Esophagus squamous epithelium (tissue), 5 donors: ENCODE data around the gene SPATA6. TPM values are rescaled to one million over a fixed set of nuclear protein-coding genes. Genes with fewer than 3 reads are reported as not detected.
"Not testable (repeated sequence)": the region's sequence is repeated elsewhere in the genome, so short reads cannot be mapped to it uniquely, and the experiment has no call there.

Source experiments
- DNase-seq: peaks from one replicate; lab custom pipeline; 2025; lab: John Stamatoyannopoulos, UW
- H3K27ac ChIP-seq, 4 donors: fragments of 200-600 bp; sonication (generic); one replicate each; pipeline ENCODE4 v1.5.1; 2016 to 2019; ENCODE audit warnings: mild to moderate bottlenecking in 1 of 4
- H3K27me3 ChIP-seq, 4 donors: fragments of 200-600 bp; sonication (generic); 1 replicate in 3 of 4; 2 replicates in 1 of 4; pipeline versions ENCODE4 v1.5.1 to v1.6.0; 2017 to 2021; ENCODE audit warnings: antibody characterized with exemption in 1 of 4
- H3K36me3 ChIP-seq, 3 donors: fragments of 200-600 bp; sonication (generic); one replicate each; pipeline ENCODE4 v1.5.1; 2016 to 2019
- H3K4me1 ChIP-seq, 3 donors: fragments of 200-600 bp; sonication (generic); one replicate each; pipeline ENCODE4 v1.5.1; 2017 to 2019
- H3K4me3 ChIP-seq, 4 donors: fragments of 200-600 bp; sonication (generic); 1 replicate in 3 of 4; 2 replicates in 1 of 4; pipeline ENCODE4 v1.5.1; 2016 to 2019; ENCODE audit warnings: mild to moderate bottlenecking in 2 of 4, moderate library complexity in 1 of 4
- H3K9me3 ChIP-seq, 3 donors: fragments of 200-600 bp; sonication (generic); one replicate each; pipeline ENCODE4 v1.5.1; 2016 to 2019
- CTCF ChIP-seq, 6 experiments: fragments of 450-650 bp in 4 of 6; fragments of 200-600 bp in 2 of 6; sonication (generic) in 2 of 6; IDR thresholded peaks; one replicate each; pipeline ENCODE4 v1.5.1; 2016 to 2019; ENCODE audit warnings: antibody characterized with exemption in 6 of 6, mild to moderate bottlenecking in 4 of 6, moderate library complexity in 4 of 6
- POLR2A ChIP-seq, 4 donors: fragments of 450-650 bp; IDR thresholded peaks; one replicate each; pipeline ENCODE4 v1.6.1; 2017; ENCODE audit warnings: antibody characterized with exemption in 4 of 4, mild to moderate bottlenecking in 4 of 4, moderate library complexity in 3 of 4
- WGBS, 2 donors: methylation state at CpG; one replicate each; pipeline ENCODE4 v1.1.5; 2018; 5-methylcytosine and 5-hydroxymethylcytosine counted together
- intact Hi-C: fragments of 100-400 bp; cut with DNase I; formaldehyde crosslinking; loops from one replicate; pipeline ENCODE4 v1.15.0; 2022
- total RNA-seq, 4 donors: library from RNA; depleted of rRNA; stranded (reverse); fragments of >200 nt; gene quantifications; one replicate each; pipeline ENCODE4 v1.1.0, GENCODE V29; 2016
- donor health status: DM: yes; HTN: yes; CAD: no.

The SPATA6 gene
- total RNA-seq, 4 donors from 2014 or later: 2.9 to 8.8 (median 7.1) TPM

- 76 to 80% methylated on average over 2 to 3 of the region's 3 CpGs for WGBS, 2 donors
- Histone ChIP-seq H3K27me3 (no peaks in the 10 kb centered on the region), H3K4me3 (no peak overlapping the region), H3K4me1 (no peaks in the 10 kb centered on the region), H3K36me3 (no peaks in the 10 kb centered on the region), H3K9me3 (no peaks in the 10 kb centered on the region), H3K27ac (no peak overlapping the region)
- no peak for TF ChIP-seq CTCF (IDR thresholded peaks at IDR 0.05)
- TF ChIP-seq POLR2A (IDR thresholded peaks at IDR 0.05): no peak
- no peak for DNase-seq
- intact Hi-C loops: no loop called here
Observed at GRCh38 chr1:48285525-48285924, 186.5 kb downstream of the SPATA6 start.

GRCh38 chr1:48284696-48285420, 187.1 kb downstream of the SPATA6 start:
- H3K4me1 ChIP-seq, DNase-seq, H3K9me3 ChIP-seq, H3K27me3 ChIP-seq, H3K4me3 ChIP-seq, H3K36me3 ChIP-seq, H3K27ac ChIP-seq, intact Hi-C loops: not testable (repeated sequence)
- 59% methylated on average over 10 of the region's 10 CpGs; no CpG with 5 or more reads in 1 of the 2 donors for WGBS, 2 donors

GRCh38 chr1:48282329-48282728, 189.7 kb downstream of the SPATA6 start:
- DNase-seq, H3K27ac ChIP-seq, H3K9me3 ChIP-seq, H3K4me1 ChIP-seq, intact Hi-C loops, H3K36me3 ChIP-seq, H3K27me3 ChIP-seq, H3K4me3 ChIP-seq: not testable (repeated sequence)

- 90 to 96% methylated on average over 2 to 7 of the region's 10 CpGs for WGBS, 2 donors
- H3K9me3 ChIP-seq, H3K4me3 ChIP-seq, DNase-seq, H3K27ac ChIP-seq, H3K27me3 ChIP-seq, H3K36me3 ChIP-seq, intact Hi-C loops, H3K4me1 ChIP-seq: not testable (repeated sequence)
Observed at GRCh38 chr1:48277437-48277836, 194.6 kb downstream of the SPATA6 start.

- no peak for TF ChIP-seq CTCF (IDR thresholded peaks at IDR 0.05)
- no peak for TF ChIP-seq POLR2A (IDR thresholded peaks at IDR 0.05)
- Histone ChIP-seq H3K27ac (no peak overlapping the region), H3K4me3 (no peak overlapping the region), H3K9me3 (no peaks in the 10 kb centered on the region), H3K27me3 (no peaks in the 10 kb centered on the region), H3K4me1 (no peaks in the 10 kb centered on the region), H3K36me3 (no peaks in the 10 kb centered on the region)
- intact Hi-C loops: no loop called here
- DNase-seq: no peak
- WGBS, 2 donors: 55 to 68% methylated on average over 2 of the region's 2 CpGs
Observed at GRCh38 chr1:48266576-48266975, 205.4 kb downstream of the SPATA6 start.

- H3K27ac ChIP-seq: no peak overlapping the region
- H3K4me3 ChIP-seq: no peak overlapping the region
- no peaks in the 10 kb centered on the region for H3K9me3 ChIP-seq
- no peaks in the 10 kb centered on the region for H3K36me3 ChIP-seq
- no peaks in the 10 kb centered on the region for H3K4me1 ChIP-seq
- intact Hi-C loops: no loop called here
- TF ChIP-seq CTCF (IDR thresholded peaks at IDR 0.05): no peak
- no peak for TF ChIP-seq POLR2A (IDR thresholded peaks at IDR 0.05)
- 32 to 45% methylated on average over 1 of the region's 1 CpG for WGBS, 2 donors
- no peaks in the 10 kb centered on the region for H3K27me3 ChIP-seq
- no peak for DNase-seq
Observed at GRCh38 chr1:48263041-48263440, 209.0 kb downstream of the SPATA6 start.
